ENCODE measurements around the gene FSTL4. TPM values are rescaled to one million over a fixed set of nuclear protein-coding genes. Genes with fewer than 3 reads are reported as not detected.

Gene FSTL4
- total and polyA plus RNA-seq, 2 of the 4 experiments (the other 2 are of a cell fraction), result 0.18 TPM; not detected in 1

DNA sequence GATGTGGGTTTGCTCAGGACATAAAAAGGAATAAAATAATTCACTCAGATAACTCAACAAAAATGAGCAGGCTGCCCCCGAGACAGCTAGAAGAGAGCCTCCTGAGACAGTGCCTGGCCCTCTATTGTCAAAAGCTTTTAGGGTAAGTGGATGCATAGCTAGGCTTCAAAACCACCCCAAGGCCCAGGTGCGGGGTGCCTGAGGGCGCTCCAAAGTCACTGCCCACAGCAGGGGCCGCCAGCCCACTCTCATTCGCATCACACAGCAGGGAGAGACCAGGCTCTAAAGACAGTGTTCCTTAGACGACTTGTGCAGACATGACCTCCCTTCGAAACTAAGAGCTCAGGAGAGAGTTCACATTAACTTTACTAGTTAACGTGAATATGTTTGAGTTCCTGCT lies 271.5 kb downstream of the FSTL4 start:
- DNase-seq (no peak), ATAC-seq (ENCODE audit: low read depth) (no peak)
- POLR2A ChIA-PET (ENCODE audit: unreplicated experiment), result no interaction called here
- no TSS peak for BruUV-seq (replicated peaks)
- no peaks in the 10 kb centered on the region for H4K20me1 ChIP-seq (ENCODE audit: insufficient read depth, low read length)
- no peak overlapping the region for H3K56ac ChIP-seq (ENCODE audit: extremely low read depth, insufficient read depth, low read length)
- no peaks in the 10 kb centered on the region for H3K4me1 ChIP-seq (ENCODE audit: control insufficient read depth, insufficient read depth, low read length)
- no peak overlapping the region for H2AK5ac ChIP-seq (ENCODE audit: low read depth, low read length)
- CTCF ChIA-PET, result interaction anchor here (0.6 kb wide), 1 partner anchor 145 kb away, joined by 3 read pairs; no protein-coding TSS in a partner anchor
- no peak overlapping the region for H3K18ac ChIP-seq (ENCODE audit: low read depth, low read length)
- no peak overlapping the region for H4K91ac ChIP-seq (ENCODE audit: insufficient read depth, low read depth, low read length)
- H3K9ac ChIP-seq (ENCODE audit: low read depth, low read length), result no peak overlapping the region
- no peak overlapping the region for H3K4me2 ChIP-seq (ENCODE audit: low read depth, low read length)
- no peak overlapping the region for H3K4me3 ChIP-seq (ENCODE audit: insufficient read depth, low read depth, low read length)
- no peaks in the 10 kb centered on the region for H3K9me1 ChIP-seq (ENCODE audit: insufficient read depth, low read length)
- H2BK120ac ChIP-seq (ENCODE audit: low read depth, low read length), result no peak overlapping the region
- no CpG with 5 or more reads among the region's 8 CpGs for WGBS, 2 experiments (ENCODE audit: extremely low coverage in 2 of 2, insufficient read length in 1 of 2)
- TF ChIP-seq SMC3 (IDR thresholded peaks at IDR 0.05; ENCODE audit: low read depth, low read length), result no peak
- TF ChIP-seq POLR2A (IDR thresholded peaks at IDR 0.05; ENCODE audit: low read depth, low read length), result no peak
- no peak for TF ChIP-seq NFE2L2 (IDR thresholded peaks at IDR 0.05; ENCODE audit: low read depth, low read length)
- no peak for TF ChIP-seq RAD21 (IDR thresholded peaks at IDR 0.05; ENCODE audit: low read length)
- no peak for TF ChIP-seq MXI1 (IDR thresholded peaks at IDR 0.05; ENCODE audit: borderline replicate concordance, low read depth, low read length)
- TF ChIP-seq, protein P1, sequence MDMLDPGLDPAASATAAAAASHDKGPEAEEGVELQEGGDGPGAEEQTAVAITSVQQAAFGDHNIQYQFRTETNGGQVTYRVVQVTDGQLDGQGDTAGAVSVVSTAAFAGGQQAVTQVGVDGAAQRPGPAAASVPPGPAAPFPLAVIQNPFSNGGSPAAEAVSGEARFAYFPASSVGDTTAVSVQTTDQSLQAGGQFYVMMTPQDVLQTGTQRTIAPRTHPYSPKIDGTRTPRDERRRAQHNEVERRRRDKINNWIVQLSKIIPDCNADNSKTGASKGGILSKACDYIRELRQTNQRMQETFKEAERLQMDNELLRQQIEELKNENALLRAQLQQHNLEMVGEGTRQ (IDR thresholded peaks at IDR 0.05; ENCODE audit: low read depth, low read length), result no peak
- TF ChIP-seq MAFK (IDR thresholded peaks at IDR 0.05; ENCODE audit: low read depth, low read length), result no peak
- TF ChIP-seq RCOR1 (IDR thresholded peaks at IDR 0.05; ENCODE audit: insufficient replicate concordance, low read length), result no peak
- TF ChIP-seq, protein P2, sequence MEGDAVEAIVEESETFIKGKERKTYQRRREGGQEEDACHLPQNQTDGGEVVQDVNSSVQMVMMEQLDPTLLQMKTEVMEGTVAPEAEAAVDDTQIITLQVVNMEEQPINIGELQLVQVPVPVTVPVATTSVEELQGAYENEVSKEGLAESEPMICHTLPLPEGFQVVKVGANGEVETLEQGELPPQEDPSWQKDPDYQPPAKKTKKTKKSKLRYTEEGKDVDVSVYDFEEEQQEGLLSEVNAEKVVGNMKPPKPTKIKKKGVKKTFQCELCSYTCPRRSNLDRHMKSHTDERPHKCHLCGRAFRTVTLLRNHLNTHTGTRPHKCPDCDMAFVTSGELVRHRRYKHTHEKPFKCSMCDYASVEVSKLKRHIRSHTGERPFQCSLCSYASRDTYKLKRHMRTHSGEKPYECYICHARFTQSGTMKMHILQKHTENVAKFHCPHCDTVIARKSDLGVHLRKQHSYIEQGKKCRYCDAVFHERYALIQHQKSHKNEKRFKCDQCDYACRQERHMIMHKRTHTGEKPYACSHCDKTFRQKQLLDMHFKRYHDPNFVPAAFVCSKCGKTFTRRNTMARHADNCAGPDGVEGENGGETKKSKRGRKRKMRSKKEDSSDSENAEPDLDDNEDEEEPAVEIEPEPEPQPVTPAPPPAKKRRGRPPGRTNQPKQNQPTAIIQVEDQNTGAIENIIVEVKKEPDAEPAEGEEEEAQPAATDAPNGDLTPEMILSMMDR (conservative IDR thresholded peaks at IDR 0.05; ENCODE audit: low read depth, low read length), result no peak
- no peak for TF ChIP-seq CEBPB (IDR thresholded peaks at IDR 0.05; ENCODE audit: low read depth, low read length)
- H3K9me3 ChIP-seq (ENCODE audit: control insufficient read depth, insufficient read depth, low read length), result no peaks in the 10 kb centered on the region
- peaks cover 13% of the 10 kb centered on the region for H3K27me3 ChIP-seq (ENCODE audit: control insufficient read depth, insufficient read depth, low read length)
- no peak overlapping the region for H2AFZ ChIP-seq (replicated peaks; ENCODE audit: low read length, poor library complexity)
- dilution Hi-C loops (cut with HindIII; ENCODE audit: low sequenced_read_pairs, unreplicated experiment) (no loop called here), intact Hi-C loops (cut with micrococcal nuclease) (no loop called here), in situ Hi-C loops (cut with MboI; ENCODE audit: low sequenced_read_pairs) (no loop called here)
- no peak overlapping the region for H2BK5ac ChIP-seq (ENCODE audit: low read depth, low read length, poor library complexity, severe bottlenecking)
- no peak overlapping the region for H4K8ac ChIP-seq (ENCODE audit: low read depth in 2 of 2, low read length in 2 of 2)
- H2BK20ac ChIP-seq (ENCODE audit: low read depth, low read length), result no peak overlapping the region
- no peak overlapping the region for H3K23ac ChIP-seq (ENCODE audit: low read depth, low read length)
- no peak overlapping the region for H3K27ac ChIP-seq (ENCODE audit: insufficient read depth, low read length)
- H3K14ac ChIP-seq (replicated peaks; ENCODE audit: low read depth, low read length), result no peak overlapping the region
- no peaks in the 10 kb centered on the region for H3K79me1 ChIP-seq (ENCODE audit: low read depth in 1 of 2, low read length in 2 of 2)
- H2AK9ac ChIP-seq (replicated peaks; ENCODE audit: low read depth, low read length, poor library complexity), result no peak overlapping the region
- H4K5ac ChIP-seq (ENCODE audit: low read depth, low read length), result no peak overlapping the region
- no peaks in the 10 kb centered on the region for H3K36me3 ChIP-seq (ENCODE audit: control insufficient read depth, insufficient read depth, low read length)
- H2BK15ac ChIP-seq (ENCODE audit: low read depth, low read length), result no peak overlapping the region
- no peak overlapping the region for H3K4ac ChIP-seq (ENCODE audit: low read depth, low read length)

All from IMR-90 (cell line).